C4-2B (cell line): ENCODE data around the gene PRPF8.

ENCODE experiments used
- H3K27ac ChIP-seq: fragments of 450-650 bp; 2 replicates; pipeline ENCODE4 v1.5.1; 2017
- CTCF ChIP-seq: fragments of 450-650 bp; conservative IDR thresholded peaks from 2 replicates; pipeline ENCODE4 v1.5.1; 2017; ENCODE audit warnings: mild to moderate bottlenecking
- ZFX ChIP-seq: fragments of 450-650 bp; IDR thresholded peaks from 2 replicates; pipeline ENCODE4 v1.6.1; 2017

Gene PRPF8

GRCh38 chr17:1729966-1730325 lies 45.3 kb upstream of the PRPF8 start:
- TF ChIP-seq CTCF (no peak), ZFX (no peak)
- no peak overlapping the region for H3K27ac ChIP-seq

GRCh38 chr17:1727876-1728630 lies 43.4 kb upstream of the PRPF8 start:
- no peak overlapping the region for H3K27ac ChIP-seq
- TF ChIP-seq ZFX (no peak), CTCF (no peak)

- no peak overlapping the region for H3K27ac ChIP-seq
- TF ChIP-seq CTCF (no peak), ZFX (no peak)
These were observed 42.7 kb upstream of the PRPF8 start for GRCh38 chr17:1727258-1727789.

GRCh38 chr17:1726626-1727257 lies 42.1 kb upstream of the PRPF8 start:
- no peak overlapping the region for H3K27ac ChIP-seq
- TF ChIP-seq CTCF, result no peak

- TF ChIP-seq ZFX (no peak), CTCF (no peak)
- H3K27ac ChIP-seq, result peak overlapping the region; percentile 75
These were observed 41.2 kb upstream of the PRPF8 start for GRCh38 chr17:1725642-1726511.

GRCh38 chr17:1724869-1725641 lies 40.4 kb upstream of the PRPF8 start:
- peak overlapping the region; percentile 75 for H3K27ac ChIP-seq
- TF ChIP-seq CTCF, result no peak; the same call in 1 of the 2 replicates
- TF ChIP-seq ZFX, result peak; percentile 55; the same call in 1 of the 2 replicates
